GM12878 (cell line): ENCODE results near the gene VIPR2.

Experiments used
- CEBPB ChIP-seq, 2 experiments: fragments of 150-350 bp in 1 of 2; IDR thresholded peaks; 2 replicates each; pipeline ENCODE4 v1.6.1; 2012 to 2014; ENCODE audit warnings: low read depth in 2 of 2, low read length in 2 of 2, borderline replicate concordance in 1 of 2, inconsistent platforms in 1 of 2
- CTCF ChIP-seq, 3 experiments: IDR thresholded peaks in 2 of 3; conservative IDR thresholded peaks in 1 of 3; 2 replicates each; pipeline ENCODE4 v1.5.1; 2011; ENCODE audit warnings: low read depth in 3 of 3, low read length in 3 of 3, mild to moderate bottlenecking in 3 of 3, control low read depth in 2 of 3, moderate library complexity in 2 of 3, inconsistent platforms in 1 of 3, mixed read lengths in 1 of 3; ENCODE audit not compliant: control insufficient read depth in 2 of 3, insufficient read depth in 1 of 3; ENCODE audit errors: extremely low read depth in 1 of 3
- EZH2 ChIP-seq: IDR thresholded peaks from 2 replicates; pipeline ENCODE4 v1.6.1; 2012; ENCODE audit warnings: low read depth, mild to moderate bottlenecking, control low read depth, inconsistent platforms, low read length, borderline replicate concordance; ENCODE audit not compliant: control insufficient read depth
- FOS ChIP-seq: IDR thresholded peaks from 3 replicates; pipeline ENCODE4 v1.6.1; 2011; ENCODE audit warnings: borderline replicate concordance; ENCODE audit not compliant: insufficient read length; ENCODE audit errors: extremely low read depth
- HDAC6 ChIP-seq: fragments of 200-600 bp; sonication (generic); IDR thresholded peaks from one replicate; pipeline ENCODE4 v1.8.0; 2017; ENCODE audit warnings: antibody characterized with exemption; ENCODE audit not compliant: unreplicated experiment
- MXI1 ChIP-seq: fragments of 150-350 bp; IDR thresholded peaks from 2 replicates; pipeline ENCODE4 v1.6.1; 2011; ENCODE audit warnings: low read depth, mild to moderate bottlenecking, inconsistent platforms, low read length, improper control_type of control experiment
- NBN ChIP-seq: fragments of 450-650 bp; IDR thresholded peaks from 2 replicates; pipeline ENCODE4 v1.6.1; 2016
- NKRF ChIP-seq: fragments of 450-650 bp; conservative IDR thresholded peaks from 2 replicates; pipeline ENCODE4 v1.6.1; 2017; ENCODE audit warnings: mild to moderate bottlenecking, moderate library complexity
- POU2F2 ChIP-seq: IDR thresholded peaks from 3 replicates; pipeline ENCODE4 v1.6.1; 2011; ENCODE audit warnings: low read depth, mild to moderate bottlenecking, low read length, borderline replicate concordance
- SMAD1 ChIP-seq: fragments of 450-650 bp; IDR thresholded peaks from 2 replicates; pipeline ENCODE4 v1.6.1; 2018; ENCODE audit warnings: mild to moderate bottlenecking, low read depth; ENCODE audit not compliant: partially characterized antibody
- SRF ChIP-seq, 2 experiments: IDR thresholded peaks; 2 replicates each; pipeline ENCODE4 v1.6.1; 2011; ENCODE audit warnings: low read depth in 2 of 2, low read length in 2 of 2, mild to moderate bottlenecking in 1 of 2, moderate library complexity in 1 of 2
- SUZ12 ChIP-seq: fragments of 200-600 bp; sonication (generic); IDR thresholded peaks from one replicate; pipeline ENCODE4 v1.6.1; 2018; ENCODE audit warnings: antibody characterized with exemption, mild to moderate bottlenecking; ENCODE audit not compliant: unreplicated experiment

GRCh38 chr7:159042581-159043101, 102.0 kb downstream of the VIPR2 start:
- no peak for TF ChIP-seq SUZ12
- TF ChIP-seq SMAD1: no peak
- no peak for TF ChIP-seq POU2F2
- no peak for TF ChIP-seq EZH2
- TF ChIP-seq NKRF: no peak
- TF ChIP-seq FOS: no peak
- TF ChIP-seq CEBPB (IDR thresholded peaks at IDR 0.05; ENCODE audit: borderline replicate concordance in 1 of 2, low read depth in 2 of 2, low read length in 2 of 2): no peak
- TF ChIP-seq CTCF (IDR thresholded peaks at IDR 0.05 in 2 of 3, conservative IDR thresholded peaks at IDR 0.05 in 1 of 3; ENCODE audit: control insufficient read depth in 2 of 3, extremely low read depth in 1 of 3, insufficient read depth in 1 of 3, low read depth in 3 of 3, low read length in 3 of 3): no peak
- TF ChIP-seq SRF (IDR thresholded peaks at IDR 0.05; ENCODE audit: low read depth in 2 of 2, low read length in 2 of 2): no peak
- no peak for TF ChIP-seq HDAC6
- no peak for TF ChIP-seq MXI1
- TF ChIP-seq NBN: no peak
